HepG2 (cell line): ENCODE results near the gene LSM12. TPM values are rescaled to one million over a fixed set of nuclear protein-coding genes. Genes with fewer than 3 reads are reported as not detected.
A peak's percentile ranks its signal among the peaks of the same experiment; 100 is the strongest.

Source experiments
- DDIT3 ChIP-seq: sonication (generic); formaldehyde crosslinking; IDR thresholded peaks from 2 replicates; pipeline ENCODE4 v1.4.0; 2020; ENCODE audit warnings: mild to moderate bottlenecking, missing genetic modification reagents
- FOXC1 ChIP-seq: sonication (generic); formaldehyde crosslinking; IDR thresholded peaks from 2 replicates; pipeline ENCODE4 v1.8.0; 2022; ENCODE audit warnings: mild to moderate bottlenecking, missing genetic modification reagents, borderline replicate concordance
- HMGXB3 ChIP-seq: sonication (generic); formaldehyde crosslinking; IDR thresholded peaks from 2 replicates; pipeline ENCODE4 v1.4.0; 2020; ENCODE audit warnings: missing genetic modification reagents, borderline replicate concordance
- NBN ChIP-seq: fragments of 450-650 bp; conservative IDR thresholded peaks from 2 replicates; pipeline ENCODE4 v1.6.1; 2017
- RORA ChIP-seq: sonication (generic); formaldehyde crosslinking; IDR thresholded peaks from 2 replicates; pipeline ENCODE4 v1.5.0; 2020; ENCODE audit warnings: mild to moderate bottlenecking, missing genetic modification reagents, moderate library complexity
- SMYD3 ChIP-seq: sonication (generic); formaldehyde crosslinking; IDR thresholded peaks from 2 replicates; pipeline ENCODE4 v1.8.1; 2023; ENCODE audit warnings: mild to moderate bottlenecking, missing genetic modification reagents
- ZEB1 ChIP-seq: IDR thresholded peaks from 2 replicates; pipeline ENCODE4 v1.6.1; 2012; ENCODE audit warnings: mild to moderate bottlenecking, low read depth, inconsistent platforms; ENCODE audit not compliant: insufficient replicate concordance
- ZNF18 ChIP-seq: sonication (generic); formaldehyde crosslinking; IDR thresholded peaks from 2 replicates; pipeline ENCODE4 v1.8.0; 2022; ENCODE audit warnings: mild to moderate bottlenecking, missing genetic modification reagents; ENCODE audit not compliant: insufficient replicate concordance
- ZNF343 ChIP-seq: sonication (generic); formaldehyde crosslinking; IDR thresholded peaks from 2 replicates; pipeline ENCODE4 v1.4.0; 2020; ENCODE audit warnings: mild to moderate bottlenecking, missing genetic modification reagents
- ZNF350 ChIP-seq: sonication (generic); formaldehyde crosslinking; IDR thresholded peaks from 2 replicates; pipeline ENCODE4 v1.4.0; 2020; ENCODE audit warnings: mild to moderate bottlenecking, low read depth, missing genetic modification reagents, borderline replicate concordance
- ZNF496 ChIP-seq: sonication (generic); formaldehyde crosslinking; IDR thresholded peaks from 2 replicates; pipeline ENCODE4 v1.8.1; 2023; ENCODE audit warnings: mild to moderate bottlenecking, moderate library complexity, missing genetic modification reagents; ENCODE audit not compliant: insufficient replicate concordance
- ZNF841 ChIP-seq: sonication (generic); formaldehyde crosslinking; IDR thresholded peaks from 2 replicates; pipeline ENCODE4 v1.8.1; 2023; ENCODE audit warnings: missing genetic modification reagents, borderline replicate concordance
- ZNF878 ChIP-seq: sonication (generic); formaldehyde crosslinking; IDR thresholded peaks from 2 replicates; pipeline ENCODE4 v1.8.1; 2023; ENCODE audit warnings: mild to moderate bottlenecking, missing genetic modification reagents, moderate library complexity
- polyA plus RNA-seq, 8 experiments: library from polyadenylated mRNA; depleted of rRNA in 3 of 8; stranded (reverse) in 7 of 8; unstranded in 1 of 8; fragments of >200 nt; fragmentation: Illumina TruSeq in 4 of 8; extraction: Trizol in 4 of 8; gene quantifications; 2 replicates each; pipeline versions ENCODE4 v1.2.1 to v1.2.3, GENCODE V29; 2011 to 2016; ENCODE audit warnings: low read depth in 4 of 8, missing spikeins in 1 of 8, mixed read lengths in 1 of 8; ENCODE audit not compliant: insufficient read depth in 1 of 8
- total RNA-seq, 5 experiments: library from RNA; depleted of rRNA; stranded (reverse); fragments of >200 nt; fragmentation: Illumina TruSeq; extraction: Trizol; gene quantifications; 2 replicates each; pipeline ENCODE4 v1.2.3, GENCODE V29; 2016; ENCODE audit warnings: low read depth in 1 of 5
- TF ChIP-seq, protein P1 (sequence below): conservative IDR thresholded peaks from 2 replicates; pipeline ENCODE4 v1.6.1; 2018; ENCODE audit warnings: missing genetic modification reagents
- TF ChIP-seq, protein P2 (sequence below): sonication (generic); formaldehyde crosslinking; IDR thresholded peaks from 2 replicates; pipeline ENCODE4 v1.8.0; 2022; ENCODE audit warnings: mild to moderate bottlenecking, missing genetic modification reagents, borderline replicate concordance
- TF ChIP-seq, protein P3 (sequence below): sonication (generic); formaldehyde crosslinking; IDR thresholded peaks from 2 replicates; pipeline ENCODE4 v1.4.0; 2020; ENCODE audit warnings: missing genetic modification reagents

The LSM12 gene
- total and polyA plus RNA-seq, 2 of the 13 experiments (the other 11 are each of a cell fraction or from before 2014, with no cell fraction given) = 52.8 to 55.7 TPM

DNA sequence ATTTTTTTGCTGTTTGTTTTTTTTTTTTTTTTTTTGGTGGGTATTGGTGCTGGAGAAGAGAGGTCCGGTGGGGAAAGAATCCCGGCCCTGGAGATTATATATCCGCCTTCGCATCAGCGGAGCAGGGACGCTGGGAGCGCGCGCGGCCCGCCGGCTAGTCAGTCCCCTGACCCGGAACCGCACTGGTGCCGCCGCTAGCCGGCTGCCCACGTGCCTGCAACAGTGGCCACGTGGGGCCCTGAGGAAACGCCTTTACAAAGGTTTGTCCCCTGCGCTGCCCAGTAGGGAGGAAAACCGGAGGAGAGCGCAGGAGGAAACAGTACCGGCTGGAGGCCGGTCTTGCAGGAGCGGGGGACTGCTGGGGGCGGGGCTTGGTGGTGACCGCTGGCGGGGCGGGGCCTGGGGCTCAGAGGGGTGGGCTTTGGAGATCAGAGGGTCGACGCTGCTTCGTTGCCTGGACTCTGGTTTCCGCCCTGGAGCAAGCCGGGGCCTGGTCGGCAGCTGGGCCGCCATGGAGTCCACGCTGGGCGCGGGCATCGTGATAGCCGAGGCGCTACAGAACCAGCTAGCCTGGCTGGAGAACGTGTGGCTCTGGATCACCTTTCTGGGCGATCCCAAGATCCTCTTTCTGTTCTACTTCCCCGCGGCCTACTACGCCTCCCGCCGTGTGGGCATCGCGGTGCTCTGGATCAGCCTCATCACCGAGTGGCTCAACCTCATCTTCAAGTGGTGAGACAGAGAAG is 4.2 kb upstream of the LSM12 start, which contains the start of gene G6PC3 (continued):
- TF ChIP-seq ZNF18 (CRISPR knock-in tag) (peak; percentile 49), ZNF350 (CRISPR knock-in tag) (peak; percentile 98), SMYD3 (peak; percentile 80), FOXC1 (peak; percentile 82), RORA (no peak), ZEB1 (no peak), ZNF878 (CRISPR knock-in tag) (peak; percentile 93), HMGXB3 (peak; percentile 91), ZNF496 (CRISPR knock-in tag) (no peak), ZNF841 (CRISPR knock-in tag) (0 out of 2 replicates have a peak, but pooled peaks have one; percentile 65), ZNF343 (CRISPR knock-in tag) (peak; percentile 84; the same call in 1 of the 2 replicates), DDIT3 (CRISPR knock-in tag) (0 out of 2 replicates have a peak, but pooled peaks have one; percentile 53), NBN (no peak)
- TF ChIP-seq, protein P1, sequence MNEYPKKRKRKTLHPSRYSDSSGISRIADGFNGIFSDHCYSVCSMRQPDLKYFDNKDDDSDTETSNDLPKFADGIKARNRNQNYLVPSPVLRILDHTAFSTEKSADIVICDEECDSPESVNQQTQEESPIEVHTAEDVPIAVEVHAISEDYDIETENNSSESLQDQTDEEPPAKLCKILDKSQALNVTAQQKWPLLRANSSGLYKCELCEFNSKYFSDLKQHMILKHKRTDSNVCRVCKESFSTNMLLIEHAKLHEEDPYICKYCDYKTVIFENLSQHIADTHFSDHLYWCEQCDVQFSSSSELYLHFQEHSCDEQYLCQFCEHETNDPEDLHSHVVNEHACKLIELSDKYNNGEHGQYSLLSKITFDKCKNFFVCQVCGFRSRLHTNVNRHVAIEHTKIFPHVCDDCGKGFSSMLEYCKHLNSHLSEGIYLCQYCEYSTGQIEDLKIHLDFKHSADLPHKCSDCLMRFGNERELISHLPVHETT (CRISPR knock-in tag) = peak; percentile 100
- TF ChIP-seq, protein P2, sequence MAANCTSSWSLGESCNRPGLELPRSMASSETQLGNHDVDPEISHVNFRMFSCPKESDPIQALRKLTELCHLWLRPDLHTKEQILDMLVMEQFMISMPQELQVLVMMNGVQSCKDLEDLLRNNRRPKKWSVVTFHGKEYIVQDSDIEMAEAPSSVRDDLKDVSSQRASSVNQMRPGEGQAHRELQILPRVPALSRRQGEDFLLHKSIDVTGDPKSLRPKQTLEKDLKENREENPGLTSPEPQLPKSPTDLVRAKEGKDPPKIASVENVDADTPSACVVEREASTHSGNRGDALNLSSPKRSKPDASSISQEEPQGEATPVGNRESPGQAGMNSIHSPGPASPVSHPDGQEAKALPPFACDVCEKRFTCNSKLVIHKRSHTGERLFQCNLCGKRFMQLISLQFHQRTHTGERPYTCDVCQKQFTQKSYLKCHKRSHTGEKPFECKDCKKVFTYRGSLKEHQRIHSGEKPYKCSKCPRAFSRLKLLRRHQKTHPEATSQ = peak; percentile 95
- TF ChIP-seq, protein P3, sequence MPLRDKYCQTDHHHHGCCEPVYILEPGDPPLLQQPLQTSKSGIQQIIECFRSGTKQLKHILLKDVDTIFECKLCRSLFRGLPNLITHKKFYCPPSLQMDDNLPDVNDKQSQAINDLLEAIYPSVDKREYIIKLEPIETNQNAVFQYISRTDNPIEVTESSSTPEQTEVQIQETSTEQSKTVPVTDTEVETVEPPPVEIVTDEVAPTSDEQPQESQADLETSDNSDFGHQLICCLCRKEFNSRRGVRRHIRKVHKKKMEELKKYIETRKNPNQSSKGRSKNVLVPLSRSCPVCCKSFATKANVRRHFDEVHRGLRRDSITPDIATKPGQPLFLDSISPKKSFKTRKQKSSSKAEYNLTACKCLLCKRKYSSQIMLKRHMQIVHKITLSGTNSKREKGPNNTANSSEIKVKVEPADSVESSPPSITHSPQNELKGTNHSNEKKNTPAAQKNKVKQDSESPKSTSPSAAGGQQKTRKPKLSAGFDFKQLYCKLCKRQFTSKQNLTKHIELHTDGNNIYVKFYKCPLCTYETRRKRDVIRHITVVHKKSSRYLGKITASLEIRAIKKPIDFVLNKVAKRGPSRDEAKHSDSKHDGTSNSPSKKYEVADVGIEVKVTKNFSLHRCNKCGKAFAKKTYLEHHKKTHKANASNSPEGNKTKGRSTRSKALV (CRISPR knock-in tag) = peak; percentile 95
